ENCODE data around the gene ADAR.

The ADAR gene

DNA sequence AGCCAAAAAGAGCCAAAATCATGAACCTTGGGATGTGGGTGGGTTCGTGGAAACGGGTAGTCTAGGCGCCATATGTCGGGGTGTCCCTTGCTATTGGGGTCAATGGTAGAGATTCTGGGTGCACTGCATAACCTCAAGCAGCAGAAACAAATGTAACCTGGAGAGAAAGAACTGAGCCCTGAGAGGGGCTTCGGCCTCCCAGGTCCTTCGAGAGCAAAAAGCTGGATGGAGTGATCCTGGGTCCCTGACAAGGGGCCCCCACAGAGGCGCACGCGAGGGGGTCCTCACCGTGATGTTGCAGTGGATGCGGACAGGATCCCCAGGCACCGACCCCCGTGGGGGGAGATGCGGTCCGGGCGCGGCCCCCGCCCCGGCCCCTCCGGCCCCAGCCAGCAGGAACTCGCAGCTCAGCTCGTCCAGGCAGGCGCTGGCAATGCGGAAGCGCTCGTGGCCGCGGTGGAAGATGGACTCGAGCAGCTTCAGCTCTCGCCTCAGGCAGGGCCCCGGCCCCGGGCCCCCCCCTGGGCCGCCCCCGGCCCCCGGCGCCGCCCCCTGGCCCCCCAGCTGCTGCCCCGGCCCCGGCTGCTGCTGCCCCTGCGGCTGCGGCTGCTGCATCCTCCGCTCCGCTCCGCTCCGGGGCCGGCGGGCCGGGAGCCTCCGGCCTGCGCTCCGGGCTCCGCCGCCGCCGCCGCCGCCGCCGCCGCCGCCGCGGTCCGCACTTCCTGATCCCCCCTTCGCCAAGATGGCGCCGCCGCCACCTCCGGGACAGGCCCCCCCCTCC, 49.9 kb downstream of the ADAR start, which contains the start of gene UBE2Q1:
TSS of gene UBE2Q1 (minus strand) at position 724 of the 781 bp plus-strand sequence. CDS start at position 615, 109 bp downstream.
- peak; percentile 75 for DNase-seq (ENCODE audit: low spot score)

DNA sequence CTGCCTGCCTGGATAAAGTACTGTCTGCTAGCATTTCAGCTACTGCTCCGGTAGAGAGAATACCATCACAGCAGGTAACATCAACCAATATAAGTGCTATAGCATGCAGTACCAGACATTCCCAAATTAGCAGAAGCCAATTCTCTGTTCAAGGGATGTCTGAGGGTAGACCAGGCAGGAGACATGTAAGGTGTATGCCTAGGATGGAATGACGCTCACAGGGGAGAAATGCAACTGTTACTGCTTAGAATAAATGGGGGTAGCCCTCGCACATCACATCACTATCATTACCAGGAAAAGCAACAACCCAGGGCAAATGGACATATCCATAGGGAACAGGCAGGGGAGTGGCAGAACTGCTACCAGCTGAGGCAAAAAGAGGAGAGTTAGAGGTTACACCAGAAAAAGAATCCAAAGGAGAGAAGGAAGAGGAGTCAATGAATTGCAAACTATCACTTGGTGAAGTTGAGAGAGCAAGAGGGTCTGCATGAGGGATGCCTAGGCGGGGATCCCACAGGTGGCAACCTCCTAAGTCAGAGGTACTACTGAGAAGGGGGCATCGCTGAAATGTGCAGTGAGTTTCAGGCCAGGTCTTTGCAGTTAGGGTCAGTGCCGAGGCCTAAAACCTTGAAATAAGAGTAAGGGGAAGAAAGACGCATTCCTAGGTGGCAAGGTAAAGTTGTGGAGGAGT, 50.6 kb downstream of the ADAR start:
- DNase-seq (ENCODE audit: low spot score): no peak

DNA sequence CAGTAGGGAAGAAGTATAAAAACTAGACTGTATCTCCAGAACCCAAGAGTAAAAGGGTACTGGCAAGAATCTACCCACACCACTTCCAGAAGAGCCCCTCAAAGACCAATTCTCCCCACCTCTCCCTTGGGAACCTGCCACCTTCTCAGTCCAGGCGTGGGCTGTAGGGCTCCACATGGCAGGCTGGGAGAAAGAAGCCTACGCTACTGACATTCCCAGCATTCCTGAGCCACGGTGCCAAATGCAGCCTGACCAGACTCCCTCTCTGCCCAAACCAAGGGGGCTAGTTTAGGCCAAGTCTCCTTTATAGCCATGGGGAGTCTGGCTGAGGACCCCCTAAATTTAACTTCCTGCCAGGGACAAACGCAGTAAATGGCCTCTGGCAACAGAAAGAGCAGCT, 51.6 kb downstream of the ADAR start:
- peak; percentile 55 for DNase-seq (ENCODE audit: low spot score)

DNA sequence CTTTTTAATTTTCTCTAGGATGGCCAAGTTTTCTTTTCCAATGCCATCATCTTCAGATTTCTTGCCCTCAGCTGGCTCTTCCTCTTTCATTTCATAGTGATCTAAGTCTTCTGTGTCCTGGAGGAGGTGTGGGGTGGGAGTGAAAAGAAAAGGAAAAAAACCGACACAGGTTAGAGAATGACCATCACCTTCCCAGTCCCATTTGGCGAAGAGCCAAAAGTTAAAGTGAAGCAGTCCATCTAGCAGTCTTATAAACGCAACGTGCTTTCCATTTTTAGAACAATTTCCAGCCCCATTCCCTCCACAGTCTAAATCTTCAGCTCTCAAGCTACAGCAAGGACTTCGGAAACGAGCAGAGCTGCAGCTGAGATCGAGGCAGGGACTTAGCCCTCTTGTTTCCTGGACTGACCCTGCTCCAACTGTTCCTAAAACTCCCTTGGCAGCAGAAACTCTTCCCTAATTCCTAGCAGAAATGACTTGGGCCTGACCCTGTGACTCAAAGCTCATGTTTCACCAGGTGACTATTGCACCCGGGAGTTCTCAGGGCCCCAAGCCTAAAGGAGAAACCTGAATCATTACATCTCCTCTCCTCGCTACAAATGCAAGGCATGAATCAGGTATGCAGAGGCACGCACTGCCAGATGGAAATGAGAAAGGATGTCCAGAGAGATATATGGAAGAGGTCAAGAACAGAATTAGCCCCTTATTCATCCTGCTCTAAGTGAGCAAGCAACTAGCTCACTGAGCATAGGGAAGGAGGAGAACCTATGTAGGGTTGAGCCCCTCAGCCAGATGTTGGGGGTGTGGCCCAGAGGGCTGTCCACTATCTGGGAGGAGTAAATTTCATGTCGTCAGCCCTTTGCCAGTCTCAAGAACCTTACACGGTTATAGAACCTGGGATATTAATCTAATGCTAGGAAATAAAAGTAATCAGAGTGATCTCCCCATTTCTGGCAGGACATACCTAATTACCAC, 54.6 kb downstream of the ADAR start:
- DNase-seq (ENCODE audit: low spot score): no peak

DNA sequence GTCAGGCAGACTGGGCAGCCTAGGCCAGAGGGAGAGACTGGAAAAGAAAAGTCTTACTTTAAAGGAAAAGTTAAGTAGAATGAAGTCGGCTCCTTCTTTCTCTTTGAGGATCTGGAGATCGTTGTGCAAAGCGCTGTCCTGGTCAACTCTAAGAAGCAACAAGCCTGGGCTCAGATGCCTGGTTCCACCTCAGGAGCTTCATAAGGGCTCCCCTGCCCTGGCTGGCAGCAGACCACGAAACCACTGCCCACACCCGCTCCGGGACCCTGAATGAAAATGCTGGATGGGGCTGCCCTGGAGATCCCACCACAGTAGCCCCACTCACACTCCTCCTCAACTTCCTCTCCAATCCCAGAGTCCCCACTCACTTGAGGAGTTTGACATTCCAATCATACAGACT, 56.0 kb downstream of the ADAR start:
- DNase-seq (ENCODE audit: low spot score): no peak

DNA sequence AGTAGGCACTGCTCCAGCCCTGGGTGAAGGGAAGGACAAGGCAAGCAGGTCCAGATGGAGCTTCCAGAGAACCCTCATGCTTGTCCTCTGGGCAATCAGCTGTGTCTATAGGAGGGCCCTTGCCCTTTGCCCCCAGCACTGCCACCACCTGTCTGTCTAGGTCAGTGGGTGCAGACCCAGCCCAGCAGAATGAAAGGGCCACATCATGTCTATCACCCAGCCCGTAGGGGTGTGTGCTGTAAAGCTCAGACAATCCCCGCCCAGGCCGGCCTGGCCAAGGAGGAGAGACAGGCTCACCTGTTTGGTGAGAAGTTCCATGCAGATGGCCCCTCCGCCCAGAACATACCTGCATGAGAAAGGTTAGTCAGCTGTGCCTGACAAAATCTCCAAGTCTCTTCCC, 56.5 kb downstream of the ADAR start:
- no peak for DNase-seq (ENCODE audit: low spot score)

DNA sequence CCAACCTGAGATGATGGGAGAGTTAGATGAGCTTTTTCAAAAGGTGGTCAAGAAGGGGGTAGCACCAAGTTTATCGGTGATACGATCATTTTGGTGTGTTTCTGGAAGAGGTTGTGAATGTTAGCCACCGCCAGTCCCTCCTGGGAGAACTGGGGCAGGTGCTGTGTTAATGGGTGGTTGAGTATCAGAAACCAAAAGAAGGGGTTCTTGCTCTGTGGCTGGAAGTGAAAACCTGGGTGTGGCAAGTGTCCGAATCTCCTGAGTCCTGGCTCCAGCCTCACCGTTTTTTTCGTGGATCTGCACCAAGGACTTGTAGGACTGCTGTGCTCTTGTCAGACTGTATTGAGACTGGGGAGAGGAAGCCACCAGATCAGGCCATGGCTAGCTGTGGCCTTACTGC, 57.3 kb downstream of the ADAR start:
- no peak for DNase-seq (ENCODE audit: low spot score)

DNA sequence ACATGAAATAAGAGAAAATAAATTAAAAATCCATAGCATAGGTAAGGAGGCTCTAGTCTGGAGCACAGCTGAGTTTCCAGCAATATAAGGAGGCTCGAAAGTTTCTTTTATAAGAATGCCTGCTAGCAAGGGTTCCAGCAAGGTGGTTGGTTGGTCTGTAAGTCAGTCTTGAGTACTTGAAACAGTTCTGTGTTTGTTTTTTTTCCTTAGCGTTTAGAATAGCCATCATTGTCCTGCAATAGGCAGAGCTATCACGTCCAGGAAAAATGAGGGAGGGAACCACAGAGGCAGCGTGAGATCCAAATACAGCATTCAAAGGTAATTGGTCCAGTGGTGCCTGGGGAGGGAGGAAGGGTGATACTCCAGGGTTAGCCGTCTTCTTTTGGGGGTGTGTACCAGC, 57.9 kb downstream of the ADAR start:
- no peak for DNase-seq (ENCODE audit: low spot score)

DNA sequence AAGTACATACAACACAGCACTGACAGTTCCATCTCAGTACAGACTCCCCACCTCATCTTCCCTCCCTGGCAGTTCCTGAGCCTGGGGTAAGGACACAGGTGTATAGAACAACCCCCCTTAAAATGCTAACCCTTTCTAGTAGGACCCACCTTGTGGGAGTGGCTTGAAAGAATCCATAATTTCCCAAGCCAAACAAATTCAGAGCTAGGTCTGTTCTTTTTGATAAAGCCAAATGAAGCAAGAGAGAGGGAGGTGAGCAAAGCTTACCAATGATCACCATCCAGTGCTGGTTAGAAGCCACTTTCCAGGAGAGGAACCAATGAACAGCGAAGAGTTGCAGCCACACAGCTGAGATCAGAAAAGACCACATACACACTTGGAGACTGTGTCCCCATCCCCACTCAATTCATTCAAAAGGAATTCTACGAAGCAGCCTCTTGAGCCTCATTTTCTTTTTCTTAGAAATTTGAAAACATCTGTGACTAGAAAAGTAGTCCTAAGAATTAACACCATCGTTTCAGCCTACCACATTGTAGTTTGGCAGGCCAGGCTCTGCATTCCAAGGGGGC, 58.7 kb downstream of the ADAR start:
- DNase-seq (ENCODE audit: low spot score): no peak

DNA sequence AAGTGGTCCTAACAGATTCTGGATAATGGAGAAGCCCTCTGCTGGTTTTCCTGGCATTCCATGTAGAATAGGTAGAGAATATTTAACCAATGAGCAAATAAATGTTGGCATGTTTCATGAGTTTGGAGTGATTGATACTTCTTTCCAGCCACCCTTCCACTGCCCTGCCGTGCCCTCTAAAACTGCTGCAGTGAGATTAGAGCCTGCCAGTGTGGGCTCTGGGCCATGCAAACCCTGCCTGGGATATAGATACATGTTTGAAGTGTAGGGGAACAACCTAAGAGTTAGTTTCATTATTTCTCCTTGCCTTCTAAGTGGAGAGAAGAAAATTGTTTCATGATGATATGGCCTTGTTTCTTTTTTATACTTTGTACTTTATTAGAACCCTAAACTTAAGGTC, 60.0 kb downstream of the ADAR start:
- no peak for DNase-seq (ENCODE audit: low spot score)

DNA sequence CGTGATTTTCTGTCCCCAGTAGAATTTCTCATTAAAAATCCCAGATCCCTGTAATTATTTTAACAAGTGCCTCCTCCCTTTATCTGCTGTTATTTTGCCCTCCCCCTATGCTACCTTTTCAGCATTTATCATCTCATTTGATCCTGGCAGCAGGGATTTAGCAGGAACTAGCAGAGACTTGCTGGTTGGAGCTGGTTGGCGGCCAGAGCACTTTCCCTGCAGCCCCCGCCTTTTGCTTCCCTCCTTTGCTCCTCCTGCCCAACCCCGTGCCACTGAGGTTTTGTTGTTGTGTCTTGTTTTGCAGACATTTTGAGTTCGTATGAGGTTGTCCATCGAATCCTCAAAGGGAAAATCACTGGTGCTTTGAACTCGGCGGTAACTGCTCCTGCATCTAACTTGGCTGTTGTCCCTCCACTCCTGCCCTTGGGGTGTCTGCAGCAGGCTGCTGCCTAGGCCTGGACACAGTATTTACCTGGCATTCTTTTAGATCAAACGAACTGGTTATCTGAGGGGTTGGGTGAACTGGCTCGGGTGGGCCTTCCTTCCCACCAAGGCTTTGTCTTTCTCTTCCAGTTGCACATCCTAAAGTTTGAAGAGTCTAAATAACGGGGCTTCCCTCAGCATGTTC, 60.8 kb downstream of the ADAR start:
- no peak for DNase-seq (ENCODE audit: low spot score)

DNA sequence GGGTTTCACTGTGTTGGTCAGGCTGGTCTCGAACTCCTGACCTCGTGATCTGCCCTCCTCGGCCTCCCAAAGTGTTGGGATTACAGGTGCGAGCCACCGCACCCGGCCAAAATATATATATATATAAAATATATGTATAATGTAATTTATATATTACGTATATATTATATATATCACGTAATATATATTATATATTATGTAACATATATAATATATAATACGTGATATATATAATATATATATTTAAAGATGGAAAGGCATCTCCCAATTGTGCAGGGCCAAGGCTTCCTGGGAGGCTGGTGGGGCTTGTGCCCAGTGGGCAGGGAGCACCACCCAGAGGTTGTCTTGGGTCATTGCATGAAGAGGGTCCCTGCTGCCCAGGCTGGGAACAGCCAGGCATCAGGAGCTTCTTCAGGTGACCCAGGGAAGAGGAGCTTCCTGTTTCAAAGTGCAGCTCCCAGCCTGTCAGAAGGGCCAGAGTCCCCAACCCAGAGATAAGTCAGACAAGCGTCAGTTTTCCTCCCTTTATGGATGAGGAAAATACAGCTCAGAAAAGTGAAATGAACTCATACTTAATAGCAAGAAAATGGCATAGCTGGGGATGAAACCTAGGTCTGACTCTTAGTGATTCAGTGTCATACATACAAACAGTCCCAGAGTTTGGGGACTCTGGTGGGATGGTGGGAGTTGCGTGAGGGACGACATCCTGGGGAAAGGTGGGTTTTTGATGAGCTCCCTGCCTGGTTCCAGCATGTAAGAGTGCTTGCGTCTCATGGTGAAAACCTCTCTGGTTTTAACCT, 61.5 kb downstream of the ADAR start:
- DNase-seq (ENCODE audit: low spot score): peak; percentile 77

DNA sequence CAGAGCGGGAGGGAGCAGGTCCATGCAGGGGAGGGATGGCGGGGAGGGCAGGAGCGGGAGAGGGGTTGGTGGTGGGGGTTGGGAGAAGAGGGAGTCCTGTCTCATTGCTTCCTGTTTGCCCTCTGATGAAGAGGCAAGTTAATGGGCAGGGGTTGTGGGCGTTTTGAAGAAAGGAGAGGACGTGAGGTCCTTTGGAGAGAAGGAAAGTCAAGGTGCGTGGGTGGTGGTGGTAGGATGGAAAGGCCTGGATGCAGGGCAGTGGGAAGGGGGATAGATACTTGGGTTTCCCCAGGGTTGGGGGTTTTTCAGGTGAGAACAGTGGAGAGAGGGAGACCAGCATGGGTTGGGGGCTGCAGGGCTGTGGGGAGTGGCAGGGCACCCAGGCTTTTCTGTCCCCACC, 66.8 kb downstream of the ADAR start:
- no peak for DNase-seq (ENCODE audit: low spot score)

DNA sequence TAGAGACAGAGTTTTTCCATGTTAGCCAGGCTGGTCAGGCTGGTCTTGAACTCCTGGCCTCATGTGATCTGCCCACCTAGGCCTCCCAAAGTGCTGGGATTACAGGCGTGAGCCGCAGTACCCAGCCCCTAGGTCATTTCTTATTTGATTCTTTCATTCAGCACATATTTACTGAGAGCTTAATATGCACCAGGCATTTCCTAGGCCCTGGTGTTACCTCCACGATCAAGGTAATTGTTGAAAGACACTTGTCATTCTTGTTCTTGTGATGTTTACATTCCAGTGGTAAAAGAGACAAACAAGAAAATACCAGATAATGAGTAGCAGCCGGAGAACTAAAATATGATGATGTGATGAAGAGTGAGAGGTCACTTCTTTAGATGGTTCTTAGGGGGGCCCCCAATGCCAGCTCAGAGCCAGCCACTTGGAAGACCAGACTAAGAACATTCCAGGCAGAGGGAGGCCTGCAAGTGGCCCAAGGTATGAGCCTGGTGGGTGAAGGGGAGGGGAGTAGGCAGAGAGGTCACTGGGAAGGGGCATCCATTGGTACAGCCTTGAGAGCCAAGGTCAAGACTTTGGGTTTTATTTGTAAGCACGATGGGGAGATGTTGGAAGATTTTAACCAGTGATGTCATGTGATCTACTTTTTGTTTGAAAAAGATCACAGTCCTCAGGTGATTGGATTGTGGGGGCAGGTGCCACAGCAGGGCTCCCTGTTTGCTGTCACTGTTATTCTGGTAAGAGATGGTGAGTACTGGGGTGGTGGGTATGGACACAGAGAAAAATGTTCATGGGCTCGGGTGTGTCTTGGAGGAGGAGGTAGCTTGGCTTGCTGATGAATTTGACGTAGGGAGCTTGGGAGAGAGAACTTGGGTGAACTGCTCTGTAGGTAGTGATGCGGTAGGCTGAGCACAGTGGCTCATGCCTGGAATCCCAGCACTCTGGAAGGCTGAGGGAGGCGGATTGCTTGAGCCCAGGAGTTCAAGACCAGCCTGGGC, 68.2 kb downstream of the ADAR start:
- DNase-seq (ENCODE audit: low spot score): no peak

DNA sequence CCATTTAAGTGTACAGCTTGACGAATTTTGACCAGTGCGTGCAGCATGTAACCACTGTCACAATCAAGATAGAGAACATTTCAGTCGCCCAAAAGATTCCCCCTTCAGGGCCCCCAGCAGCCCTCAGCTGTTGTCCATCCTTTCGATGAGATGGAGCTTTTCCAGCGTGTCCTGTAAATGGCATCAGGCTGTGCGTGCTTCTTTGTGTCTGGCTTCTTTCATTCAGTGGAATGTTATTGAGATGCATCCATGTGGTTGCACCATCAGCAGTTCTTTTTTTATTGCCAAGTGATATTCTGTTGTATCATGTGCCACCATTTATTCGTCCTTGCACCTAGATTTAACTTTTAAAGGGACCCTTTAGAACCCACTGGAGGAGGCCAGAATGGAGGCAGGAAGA, 71.4 kb downstream of the ADAR start:
- DNase-seq (ENCODE audit: low spot score): no peak

DNA sequence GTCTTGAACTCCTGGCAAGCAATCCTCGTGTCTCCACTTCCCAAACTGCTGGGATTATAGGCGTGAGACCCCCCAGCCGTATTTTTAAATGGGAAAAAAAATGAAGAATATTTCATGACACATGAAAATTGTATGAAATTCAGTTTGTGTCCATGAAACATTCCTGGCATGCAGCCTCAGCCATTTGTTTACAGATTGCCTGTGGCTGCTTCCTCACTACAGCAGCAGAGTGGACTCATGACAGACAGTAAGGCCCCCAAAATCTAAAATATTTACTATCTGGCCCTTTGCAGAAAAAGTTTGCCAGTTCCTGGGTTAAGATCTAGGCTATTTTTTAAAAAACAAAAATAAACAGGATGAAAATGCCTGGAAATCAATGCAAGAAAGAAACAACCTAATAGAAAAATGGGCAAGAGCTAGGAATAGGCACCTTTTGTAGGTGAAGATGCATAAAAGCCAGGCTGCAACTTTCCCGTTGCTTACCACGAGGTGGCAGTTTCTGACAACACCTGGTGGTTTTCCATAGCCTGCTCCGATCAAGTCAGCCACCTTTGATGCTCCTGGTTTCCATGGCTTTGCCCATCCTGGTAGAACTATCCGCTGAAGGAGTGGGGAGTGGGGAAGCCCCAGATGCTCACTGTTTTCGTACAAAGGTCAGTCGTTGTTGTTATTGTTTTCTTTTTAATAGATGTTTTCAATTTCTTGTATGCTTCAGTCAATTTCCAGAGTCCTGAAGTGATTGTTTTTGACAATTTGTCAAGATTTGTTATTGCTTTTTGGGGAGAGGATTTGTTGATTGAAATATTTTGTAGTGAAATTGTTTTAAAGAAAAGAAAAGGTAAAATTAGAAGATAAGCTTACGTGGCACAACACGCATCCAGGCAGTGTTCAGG, 73.8 kb downstream of the ADAR start:
- no peak for DNase-seq (ENCODE audit: low spot score)

All from ecto neural progenitor cell (in vitro differentiated cells).